ENCODE measurements around the gene BNIPL.
A peak's percentile ranks its signal among the peaks of the same experiment; 100 is the strongest.

BNIPL gene

DNA sequence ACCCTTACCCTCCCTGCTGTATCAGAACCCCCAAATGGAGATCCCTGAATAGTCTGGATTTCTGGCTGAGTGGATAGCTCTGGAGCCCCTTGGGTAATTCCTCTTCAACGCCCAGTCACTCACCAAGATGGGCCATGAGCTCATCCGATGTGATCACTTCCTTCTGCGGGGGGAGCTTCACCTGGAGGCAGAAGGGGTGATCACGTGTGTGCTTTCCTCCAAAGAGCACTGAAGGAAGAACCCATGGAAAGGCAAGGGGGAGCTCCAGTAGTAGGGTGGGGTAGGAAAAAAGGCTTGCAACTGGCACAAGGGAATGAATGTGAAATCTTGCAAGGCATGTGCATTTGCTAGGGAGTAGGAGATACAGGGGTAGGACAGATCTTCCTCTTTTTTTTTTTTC is 34.8 kb upstream of the BNIPL start:
- Histone ChIP-seq H3K27me3 (ENCODE audit: control insufficient read depth, insufficient read depth, low read length) (no peaks in the 10 kb centered on the region), H3K4me1 (ENCODE audit: control insufficient read depth, low read depth, low read length) (peaks cover 4% of the 10 kb centered on the region), H3K27ac (ENCODE audit: low read length) (no peak overlapping the region), H3K4me3 (ENCODE audit: low read length) (no peak overlapping the region), H3K36me3 (ENCODE audit: control insufficient read depth, low read depth, low read length) (no peaks in the 10 kb centered on the region), H3K9me3 (ENCODE audit: control insufficient read depth, low read depth, low read length) (no peaks in the 10 kb centered on the region), H3K9ac (ENCODE audit: low read length) (no peak overlapping the region)

DNA sequence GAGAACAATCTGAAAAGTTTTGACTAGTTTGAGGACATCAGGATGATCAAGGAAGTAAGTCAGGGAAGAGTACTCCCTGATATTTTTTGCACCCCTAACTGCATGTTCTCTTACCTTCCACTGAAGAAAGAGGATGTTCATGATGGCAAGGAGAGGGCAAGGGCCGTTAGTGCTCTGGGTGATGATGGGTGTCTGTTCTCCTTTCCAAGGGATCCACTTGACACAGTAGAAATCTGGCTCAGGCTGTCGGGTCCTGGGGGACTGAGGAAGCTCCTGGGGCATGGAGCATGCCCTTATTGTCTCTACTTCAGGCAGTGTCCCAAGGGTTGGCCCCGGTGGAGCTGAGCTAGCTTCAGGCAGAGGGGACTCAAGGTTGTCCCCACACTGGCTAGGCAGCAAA is 34.3 kb upstream of the BNIPL start:
- no peak overlapping the region for H3K27ac ChIP-seq (ENCODE audit: low read length)
- H3K4me1 ChIP-seq (ENCODE audit: control insufficient read depth, low read depth, low read length) = peaks cover 7% of the 10 kb centered on the region
- H3K9me3 ChIP-seq (ENCODE audit: control insufficient read depth, low read depth, low read length) = no peaks in the 10 kb centered on the region
- H3K9ac ChIP-seq (ENCODE audit: low read length) = no peak overlapping the region
- no peak overlapping the region for H3K4me3 ChIP-seq (ENCODE audit: low read length)
- H3K27me3 ChIP-seq (ENCODE audit: control insufficient read depth, insufficient read depth, low read length) = no peaks in the 10 kb centered on the region
- no peaks in the 10 kb centered on the region for H3K36me3 ChIP-seq (ENCODE audit: control insufficient read depth, low read depth, low read length)

DNA sequence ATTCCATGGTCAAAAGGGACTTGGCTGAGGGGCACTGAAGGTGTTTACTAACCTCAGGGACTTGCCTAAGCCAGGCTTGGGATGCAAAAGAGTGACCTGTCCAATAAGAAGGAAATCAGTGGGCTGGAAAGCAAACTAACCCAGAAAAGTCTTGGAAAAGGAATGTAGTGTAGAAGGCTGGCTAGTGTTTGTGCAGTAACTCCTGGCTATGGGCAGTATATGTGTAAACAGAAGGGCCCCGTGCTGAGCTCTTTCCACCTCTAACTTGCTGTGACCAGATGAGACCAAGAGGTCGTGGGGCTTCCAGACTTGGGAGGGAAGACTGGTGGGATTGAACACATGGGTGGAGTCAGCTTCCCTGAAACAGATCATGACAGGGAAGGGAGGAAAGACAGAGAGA is 33.8 kb upstream of the BNIPL start:
- no peaks in the 10 kb centered on the region for H3K27me3 ChIP-seq (ENCODE audit: control insufficient read depth, insufficient read depth, low read length)
- H3K9ac ChIP-seq (ENCODE audit: low read length) = no peak overlapping the region

DNA sequence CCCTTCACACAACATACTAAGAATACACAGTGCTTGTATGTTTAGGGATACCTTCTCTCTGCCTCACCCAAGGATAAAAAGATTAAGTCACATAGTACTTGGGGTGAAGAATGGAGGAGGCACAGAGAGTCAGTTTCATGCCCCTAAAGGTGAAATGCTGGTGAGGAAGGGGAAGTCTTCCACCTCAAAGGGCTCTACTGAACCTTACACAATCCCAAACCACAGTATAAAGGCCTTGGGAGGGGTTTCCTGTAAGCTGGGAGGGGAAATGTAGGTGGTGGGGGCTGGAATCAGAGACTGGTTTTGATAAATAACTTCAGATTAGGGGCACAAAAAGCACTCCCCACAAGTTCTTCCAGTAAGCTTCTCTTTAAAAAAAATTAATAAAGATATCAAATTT is 33.2 kb upstream of the BNIPL start:
- H3K4me1 ChIP-seq (ENCODE audit: control insufficient read depth, low read depth, low read length) = peaks cover 15% of the 10 kb centered on the region
- no peaks in the 10 kb centered on the region for H3K9me3 ChIP-seq (ENCODE audit: control insufficient read depth, low read depth, low read length)
- no peaks in the 10 kb centered on the region for H3K36me3 ChIP-seq (ENCODE audit: control insufficient read depth, low read depth, low read length)
- H3K27ac ChIP-seq (ENCODE audit: low read length) = no peak overlapping the region
- H3K9ac ChIP-seq (ENCODE audit: low read length) = no peak overlapping the region
- no peaks in the 10 kb centered on the region for H3K27me3 ChIP-seq (ENCODE audit: control insufficient read depth, insufficient read depth, low read length)
- H3K4me3 ChIP-seq (ENCODE audit: low read length) = no peak overlapping the region

More for the DNA sequence above, 33.8 kb upstream of the BNIPL start:
- H3K36me3 ChIP-seq (ENCODE audit: control insufficient read depth, low read depth, low read length) = no peaks in the 10 kb centered on the region
- no peak overlapping the region for H3K27ac ChIP-seq (ENCODE audit: low read length)
- no peaks in the 10 kb centered on the region for H3K9me3 ChIP-seq (ENCODE audit: control insufficient read depth, low read depth, low read length)
- no peak overlapping the region for H3K4me3 ChIP-seq (ENCODE audit: low read length)
- H3K4me1 ChIP-seq (ENCODE audit: control insufficient read depth, low read depth, low read length) = peaks cover 10% of the 10 kb centered on the region

DNA sequence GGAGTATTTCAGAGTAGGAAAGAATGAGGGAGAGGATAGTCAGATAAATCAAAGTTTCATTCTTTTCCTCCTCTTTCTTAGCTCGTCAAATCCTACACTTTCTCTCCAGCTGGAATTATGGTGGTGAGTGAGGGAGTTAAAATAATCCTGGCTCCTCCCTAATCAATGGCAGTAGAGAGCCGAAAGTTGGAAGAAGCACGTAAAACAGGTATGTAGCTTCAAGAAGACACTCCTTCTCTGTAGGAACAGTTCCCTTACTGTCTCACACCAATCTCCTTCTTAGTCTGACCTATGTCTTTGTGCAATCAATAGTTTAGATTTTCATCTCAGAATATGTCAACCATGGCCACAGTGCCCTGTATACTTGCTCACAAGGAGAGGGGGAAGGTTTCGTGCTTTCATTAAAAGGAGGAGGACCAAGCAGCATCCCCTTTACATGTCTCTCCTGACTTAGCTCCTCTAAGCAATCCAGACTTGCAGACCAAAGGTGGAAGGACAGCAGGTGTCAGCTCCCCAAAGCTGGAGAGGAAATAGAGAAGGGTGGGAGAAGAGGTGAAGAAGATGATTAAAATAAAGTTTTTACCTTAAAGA is 30.6 kb upstream of the BNIPL start:
- Histone ChIP-seq H3K36me3 (ENCODE audit: control insufficient read depth, low read depth, low read length) (no peaks in the 10 kb centered on the region), H3K27ac (ENCODE audit: low read length) (no peak overlapping the region)

DNA sequence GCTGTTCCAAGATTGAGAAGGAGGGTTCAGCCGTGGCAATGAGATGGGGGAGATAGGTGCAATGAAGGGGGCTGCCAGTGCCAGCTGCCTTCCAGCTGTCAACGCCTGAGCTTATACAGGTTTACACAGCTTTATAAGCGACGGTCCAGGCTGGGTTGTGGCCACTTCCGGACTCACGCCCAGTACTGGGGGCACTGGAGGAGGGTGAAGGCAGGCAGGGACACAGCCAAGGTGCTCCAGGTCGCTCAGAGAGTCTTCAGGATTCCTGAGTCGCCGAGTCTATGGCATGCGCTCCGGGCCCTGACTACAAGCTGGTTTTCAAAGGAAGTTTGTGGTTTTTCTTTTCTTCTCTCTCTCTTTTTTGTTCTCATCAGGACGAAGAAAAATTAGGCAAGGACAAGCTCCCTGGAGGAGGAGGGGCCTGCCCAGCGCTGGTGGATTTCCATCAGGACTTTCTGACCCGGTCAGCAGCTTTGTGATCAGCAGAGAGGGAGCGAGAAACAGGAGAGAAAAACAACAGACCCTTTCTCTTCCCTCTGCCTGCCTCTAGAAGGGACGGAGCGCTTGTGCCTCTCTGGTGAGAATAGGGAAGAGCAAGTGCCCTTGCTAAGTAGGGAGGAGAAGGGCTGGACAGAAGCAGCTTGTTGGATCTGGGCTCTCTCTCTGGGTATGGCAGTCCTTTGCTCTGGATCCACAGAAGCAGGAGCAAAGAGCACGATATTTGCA is 29.9 kb upstream of the BNIPL start, which contains the start of gene MINDY1:
Gene MINDY1, minus strand, starts transcription at position 576 of the 726 bp plus-strand sequence. CDS start 4,285 bp downstream, outside the sequence.
- Histone ChIP-seq H3K27ac (ENCODE audit: low read length) (peak within 1 kb of the TSS; percentile 93), H3K9ac (ENCODE audit: low read length) (peak within 1 kb of the TSS; percentile 74), H3K36me3 (ENCODE audit: control insufficient read depth, low read depth, low read length) (no peaks in the 10 kb centered on the region), H3K9me3 (ENCODE audit: control insufficient read depth, low read depth, low read length) (no peaks in the 10 kb centered on the region), H3K4me1 (ENCODE audit: control insufficient read depth, low read depth, low read length) (peaks cover 19% of the 10 kb centered on the region), H3K4me3 (ENCODE audit: low read length) (peak within 1 kb of the TSS; percentile 99), H3K27me3 (ENCODE audit: control insufficient read depth, insufficient read depth, low read length) (no peaks in the 10 kb centered on the region)

More for the DNA sequence above, 30.6 kb upstream of the BNIPL start:
- Histone ChIP-seq H3K27me3 (ENCODE audit: control insufficient read depth, insufficient read depth, low read length) (no peaks in the 10 kb centered on the region), H3K4me1 (ENCODE audit: control insufficient read depth, low read depth, low read length) (peaks cover 19% of the 10 kb centered on the region), H3K9ac (ENCODE audit: low read length) (peak overlapping the region; percentile 39), H3K4me3 (ENCODE audit: low read length) (peak overlapping the region; percentile 56), H3K9me3 (ENCODE audit: control insufficient read depth, low read depth, low read length) (no peaks in the 10 kb centered on the region)

DNA sequence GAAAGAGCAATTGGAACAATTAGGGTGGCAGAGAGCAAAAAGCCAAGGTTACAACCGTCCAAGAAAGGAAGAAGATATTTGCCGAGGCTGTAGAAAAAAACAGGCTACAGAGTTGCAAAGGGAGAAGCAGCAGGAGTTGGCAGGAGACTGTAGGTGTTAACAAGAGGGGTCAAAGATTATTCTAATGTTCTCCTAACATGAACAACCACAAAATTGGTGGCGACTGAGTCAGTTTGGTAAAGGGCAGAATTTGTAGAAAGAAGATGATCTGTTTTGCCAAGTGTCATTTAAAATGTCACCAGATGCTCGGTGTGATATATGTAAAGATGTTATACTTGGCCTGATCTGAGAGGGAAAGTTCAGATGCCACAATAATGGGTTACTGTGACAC is 28.5 kb upstream of the BNIPL start:
- Histone ChIP-seq H3K36me3 (ENCODE audit: control insufficient read depth, low read depth, low read length) (no peaks in the 10 kb centered on the region), H3K4me3 (ENCODE audit: low read length) (peak overlapping the region; percentile 99), H3K9me3 (ENCODE audit: control insufficient read depth, low read depth, low read length) (no peaks in the 10 kb centered on the region), H3K9ac (ENCODE audit: low read length) (peak overlapping the region; percentile 74), H3K27ac (ENCODE audit: low read length) (peak overlapping the region; percentile 93), H3K27me3 (ENCODE audit: control insufficient read depth, insufficient read depth, low read length) (no peaks in the 10 kb centered on the region), H3K4me1 (ENCODE audit: control insufficient read depth, low read depth, low read length) (peaks cover 19% of the 10 kb centered on the region)

DNA sequence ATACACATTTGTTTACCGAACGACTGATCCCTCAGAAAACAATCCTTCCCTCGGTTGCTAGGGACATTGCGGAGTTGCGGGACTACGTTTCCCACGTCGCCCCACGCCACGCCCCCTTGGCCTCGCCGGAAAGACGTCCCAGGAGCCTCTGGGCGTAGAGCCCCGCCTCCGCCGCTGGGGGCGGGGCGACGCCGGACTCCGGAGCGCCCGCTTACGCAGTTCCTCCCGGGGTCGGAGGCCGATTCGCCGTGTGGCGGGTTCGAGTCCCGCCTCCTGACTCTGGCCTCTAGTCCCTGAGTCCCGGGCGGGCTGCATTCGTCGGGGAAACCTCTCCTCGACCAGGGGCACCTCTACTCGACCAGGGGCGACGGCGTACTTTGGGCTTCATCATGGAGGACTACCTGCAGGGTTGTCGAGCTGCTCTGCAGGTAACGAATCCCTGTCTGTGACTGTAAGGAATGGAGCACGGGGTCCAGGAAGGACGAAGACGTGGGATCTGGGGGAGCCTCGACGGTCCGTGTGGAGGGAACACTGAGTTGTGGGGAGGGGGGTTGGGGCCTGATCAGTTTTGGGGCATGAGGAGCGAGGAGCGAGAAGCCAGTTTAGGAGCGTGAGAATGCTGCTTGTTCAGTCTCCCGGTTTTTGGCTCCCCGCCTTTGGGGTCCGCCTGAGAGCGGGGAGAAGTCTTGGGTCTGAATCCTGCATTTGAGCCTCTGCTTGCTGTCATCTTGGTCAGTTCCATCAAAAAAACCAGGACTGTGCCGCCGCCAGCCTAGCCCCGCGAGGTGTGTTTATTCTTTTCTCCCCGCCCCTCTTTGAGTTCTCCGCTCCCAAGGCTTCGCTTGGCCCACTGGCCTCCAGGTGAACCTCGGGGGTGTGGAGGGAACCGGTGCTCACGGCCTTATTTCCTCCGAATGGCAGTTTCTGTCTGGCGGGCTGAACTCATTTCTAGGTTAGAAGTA is 27.9 kb upstream of the BNIPL start, which contains the start of gene PRUNE1:
Gene PRUNE1, plus strand, starts transcription at position 206 of the 962 bp plus-strand sequence. Its CDS starts 184 bp downstream, at position 390.
- Histone ChIP-seq H3K4me1 (ENCODE audit: control insufficient read depth, low read depth, low read length) (peaks cover 19% of the 10 kb centered on the region), H3K36me3 (ENCODE audit: control insufficient read depth, low read depth, low read length) (no peaks in the 10 kb centered on the region), H3K9ac (ENCODE audit: low read length) (peak within 1 kb of the TSS; percentile 83), H3K4me3 (ENCODE audit: low read length) (peak within 1 kb of the TSS; percentile 99), H3K27me3 (ENCODE audit: control insufficient read depth, insufficient read depth, low read length) (no peaks in the 10 kb centered on the region), H3K9me3 (ENCODE audit: control insufficient read depth, low read depth, low read length) (no peaks in the 10 kb centered on the region), H3K27ac (ENCODE audit: low read length) (peak within 1 kb of the TSS; percentile 93)

DNA sequence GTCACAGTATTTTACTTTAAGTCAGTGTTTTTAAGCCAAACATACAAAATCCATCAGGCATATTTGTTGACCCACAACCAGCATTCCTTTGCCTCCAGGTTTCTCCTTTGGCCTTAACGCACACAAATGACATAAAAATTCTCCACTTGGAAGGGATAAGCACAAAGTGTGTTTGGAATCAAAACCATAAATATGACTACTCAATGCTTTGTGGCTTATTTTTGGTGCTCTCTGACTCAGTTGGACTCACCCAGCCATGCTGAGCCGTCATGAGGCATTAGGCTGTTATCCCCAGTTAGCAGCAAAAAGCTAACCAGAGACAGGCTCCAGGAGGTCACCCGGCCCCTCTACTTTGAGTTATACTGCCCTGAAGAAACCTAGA is 27.2 kb upstream of the BNIPL start:
- Histone ChIP-seq H3K36me3 (ENCODE audit: control insufficient read depth, low read depth, low read length) (no peaks in the 10 kb centered on the region), H3K9me3 (ENCODE audit: control insufficient read depth, low read depth, low read length) (no peaks in the 10 kb centered on the region), H3K27ac (ENCODE audit: low read length) (no peak overlapping the region), H3K27me3 (ENCODE audit: control insufficient read depth, insufficient read depth, low read length) (no peaks in the 10 kb centered on the region), H3K4me1 (ENCODE audit: control insufficient read depth, low read depth, low read length) (peaks cover 19% of the 10 kb centered on the region), H3K4me3 (ENCODE audit: low read length) (peak overlapping the region; percentile 99), H3K9ac (ENCODE audit: low read length) (peak overlapping the region; percentile 83)

DNA sequence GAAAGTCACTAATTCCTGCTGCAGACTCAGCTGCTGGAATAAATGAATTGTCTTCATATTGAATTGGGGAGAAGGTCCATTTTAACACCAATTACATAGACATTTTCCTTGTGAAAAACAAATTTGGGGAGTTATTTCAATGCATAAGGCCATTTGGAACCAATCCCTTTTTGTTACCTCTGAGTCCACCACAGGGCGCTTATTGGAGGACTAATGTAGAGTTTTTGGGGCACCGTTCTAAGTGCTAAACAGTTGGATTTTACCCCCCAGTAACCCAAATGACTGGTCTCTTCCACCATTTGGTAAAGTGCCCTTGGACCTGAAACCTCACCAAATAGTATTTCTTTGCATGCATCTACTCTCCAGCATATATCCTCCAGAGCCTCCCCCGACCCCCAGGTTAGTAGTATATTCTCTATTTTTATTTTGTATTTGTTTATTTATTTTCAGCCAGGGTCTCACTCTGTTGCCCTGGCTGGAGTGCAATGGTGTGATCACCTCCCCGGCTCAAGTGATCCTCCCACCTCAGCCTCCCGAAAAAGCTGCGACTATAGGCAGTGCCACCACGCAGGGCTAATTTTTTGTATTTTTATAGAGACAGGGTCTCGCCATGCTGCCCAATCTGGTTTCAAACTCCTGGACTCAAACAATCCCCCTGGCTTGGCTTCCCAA is 26.6 kb upstream of the BNIPL start:
- H3K27ac ChIP-seq (ENCODE audit: low read length) = no peak overlapping the region
- no peaks in the 10 kb centered on the region for H3K36me3 ChIP-seq (ENCODE audit: control insufficient read depth, low read depth, low read length)
- H3K9me3 ChIP-seq (ENCODE audit: control insufficient read depth, low read depth, low read length) = no peaks in the 10 kb centered on the region
- H3K4me1 ChIP-seq (ENCODE audit: control insufficient read depth, low read depth, low read length) = peaks cover 19% of the 10 kb centered on the region
- H3K4me3 ChIP-seq (ENCODE audit: low read length) = no peak overlapping the region
- H3K27me3 ChIP-seq (ENCODE audit: control insufficient read depth, insufficient read depth, low read length) = no peaks in the 10 kb centered on the region
- no peak overlapping the region for H3K9ac ChIP-seq (ENCODE audit: low read length)

DNA sequence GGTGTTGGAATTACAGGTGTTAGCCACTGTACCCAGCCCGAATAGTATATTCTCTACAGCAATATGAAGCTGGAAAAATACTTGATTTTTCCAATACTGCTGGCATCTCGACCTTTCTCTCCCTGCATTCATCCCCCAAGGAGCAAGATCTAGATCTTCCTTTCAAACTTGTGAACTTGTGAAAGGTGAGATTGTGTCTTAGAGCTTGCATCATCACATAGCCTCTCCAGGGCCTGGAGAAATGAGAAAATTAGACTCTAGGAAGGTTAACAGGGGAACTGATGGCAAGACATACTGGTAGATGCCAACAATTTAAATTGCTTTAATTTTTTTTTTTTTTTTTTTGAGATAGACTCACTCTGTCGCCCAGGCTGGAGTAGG is 26.1 kb upstream of the BNIPL start:
- Histone ChIP-seq H3K4me3 (ENCODE audit: low read length) (no peak overlapping the region), H3K9me3 (ENCODE audit: control insufficient read depth, low read depth, low read length) (no peaks in the 10 kb centered on the region), H3K27ac (ENCODE audit: low read length) (no peak overlapping the region), H3K36me3 (ENCODE audit: control insufficient read depth, low read depth, low read length) (no peaks in the 10 kb centered on the region), H3K4me1 (ENCODE audit: control insufficient read depth, low read depth, low read length) (peaks cover 19% of the 10 kb centered on the region), H3K9ac (ENCODE audit: low read length) (no peak overlapping the region), H3K27me3 (ENCODE audit: control insufficient read depth, insufficient read depth, low read length) (no peaks in the 10 kb centered on the region)

Data from iPS-18a (cell line).